IPS-18a (cell line): ENCODE data around the gene NOL4L.

Experiments
- H3K27ac ChIP-seq: one replicate; pipeline ENCODE4 v1.5.1; 2013; ENCODE audit warnings: low read length
- H3K27me3 ChIP-seq: one replicate; pipeline ENCODE4 v1.6.1; 2013; ENCODE audit warnings: mild to moderate bottlenecking, low read length; ENCODE audit not compliant: control insufficient read depth, insufficient read depth
- H3K36me3 ChIP-seq: one replicate; pipeline ENCODE4 v1.6.1; 2013; ENCODE audit warnings: low read depth, low read length; ENCODE audit not compliant: control insufficient read depth
- H3K4me1 ChIP-seq: one replicate; pipeline ENCODE4 v1.6.1; 2013; ENCODE audit warnings: low read depth, low read length; ENCODE audit not compliant: control insufficient read depth
- H3K4me3 ChIP-seq: one replicate; pipeline ENCODE4 v1.5.1; 2013; ENCODE audit warnings: low read length
- H3K9ac ChIP-seq: one replicate; pipeline ENCODE4 v1.6.1; 2013; ENCODE audit warnings: mild to moderate bottlenecking, low read length, moderate library complexity
- H3K9me3 ChIP-seq: one replicate; pipeline ENCODE4 v1.6.1; 2013; ENCODE audit warnings: low read depth, low read length; ENCODE audit not compliant: control insufficient read depth

NOL4L gene

GRCh38 chr20:32454164-32455145 lies 130.7 kb downstream of the NOL4L start:
- peaks cover 8% of the 10 kb centered on the region for H3K4me1 ChIP-seq
- no peaks in the 10 kb centered on the region for H3K9me3 ChIP-seq
- peaks cover 30% of the 10 kb centered on the region for H3K36me3 ChIP-seq
- H3K4me3 ChIP-seq = no peak overlapping the region
- no peak overlapping the region for H3K9ac ChIP-seq
- no peak overlapping the region for H3K27ac ChIP-seq
- H3K27me3 ChIP-seq = no peaks in the 10 kb centered on the region

GRCh38 chr20:32453467-32454163 lies 131.5 kb downstream of the NOL4L start:
- Histone ChIP-seq H3K9me3 (no peaks in the 10 kb centered on the region), H3K4me1 (peaks cover 8% of the 10 kb centered on the region), H3K27ac (no peak overlapping the region), H3K36me3 (peaks cover 30% of the 10 kb centered on the region), H3K4me3 (no peak overlapping the region), H3K9ac (no peak overlapping the region), H3K27me3 (no peaks in the 10 kb centered on the region)

- H3K36me3 ChIP-seq = peaks cover 30% of the 10 kb centered on the region
- H3K9ac ChIP-seq = no peak overlapping the region
- H3K27me3 ChIP-seq = no peaks in the 10 kb centered on the region
- H3K9me3 ChIP-seq = no peaks in the 10 kb centered on the region
- H3K4me3 ChIP-seq = no peak overlapping the region
- H3K27ac ChIP-seq = no peak overlapping the region
- peaks cover 4% of the 10 kb centered on the region for H3K4me1 ChIP-seq
These were observed 132.2 kb downstream of the NOL4L start for GRCh38 chr20:32452776-32453466.

- no peak overlapping the region for H3K9ac ChIP-seq
- no peaks in the 10 kb centered on the region for H3K9me3 ChIP-seq
- H3K4me3 ChIP-seq = no peak overlapping the region
- peaks cover 32% of the 10 kb centered on the region for H3K36me3 ChIP-seq
- no peaks in the 10 kb centered on the region for H3K27me3 ChIP-seq
- H3K27ac ChIP-seq = no peak overlapping the region
- no peaks in the 10 kb centered on the region for H3K4me1 ChIP-seq
These were observed 133.3 kb downstream of the NOL4L start for GRCh38 chr20:32451682-32452461.

DNA sequence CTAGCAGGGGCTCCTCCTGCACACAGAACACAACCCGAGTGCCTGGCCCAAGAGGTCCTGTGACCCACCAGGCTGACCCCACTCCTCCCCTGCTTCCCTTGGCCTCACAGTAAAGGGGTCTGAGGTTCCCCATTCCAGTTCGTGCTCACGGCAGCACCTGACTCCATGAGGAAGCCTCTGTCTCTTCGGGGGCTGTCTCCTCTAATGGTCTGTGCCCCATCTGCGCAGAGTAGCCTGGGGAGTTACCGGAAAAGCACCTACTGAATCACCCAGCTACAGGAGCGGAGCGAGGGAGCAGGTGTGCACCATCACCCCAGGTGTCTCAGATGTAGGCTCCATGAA lies 133.8 kb downstream of the NOL4L start:
- Histone ChIP-seq H3K4me3 (no peak overlapping the region), H3K9me3 (no peaks in the 10 kb centered on the region), H3K27me3 (no peaks in the 10 kb centered on the region), H3K36me3 (peaks cover 32% of the 10 kb centered on the region), H3K27ac (no peak overlapping the region), H3K4me1 (no peaks in the 10 kb centered on the region), H3K9ac (no peak overlapping the region)

DNA sequence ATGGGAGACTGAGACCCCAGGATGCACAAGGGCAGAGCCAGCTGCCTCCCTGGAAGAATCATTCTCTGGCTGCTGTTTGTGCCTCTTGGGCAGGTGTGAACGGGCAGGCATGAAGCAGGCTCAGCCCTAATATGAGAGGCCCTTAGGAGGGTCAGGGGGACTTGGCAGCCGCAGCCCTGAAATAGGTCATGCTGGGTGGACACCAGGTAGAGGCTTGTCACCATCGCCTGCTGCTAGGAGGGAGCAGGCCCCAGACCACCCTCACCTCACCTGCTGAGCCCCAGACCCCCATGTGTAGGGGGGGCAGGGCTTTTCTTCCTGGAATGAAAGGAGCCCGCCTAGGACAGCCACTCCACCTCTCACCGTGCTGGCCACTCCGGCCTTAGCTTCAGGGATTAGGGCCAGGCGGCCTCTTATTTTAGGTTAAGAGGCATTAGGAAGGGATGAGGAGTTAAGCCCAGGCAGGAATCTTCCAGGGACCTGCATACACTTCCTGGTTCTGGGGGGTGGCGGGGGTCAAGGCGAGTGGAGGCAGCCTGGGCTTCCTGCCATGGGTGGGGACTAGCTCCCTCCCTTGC lies 134.6 kb downstream of the NOL4L start:
- Histone ChIP-seq H3K9ac (no peak overlapping the region), H3K4me1 (no peaks in the 10 kb centered on the region), H3K36me3 (peaks cover 32% of the 10 kb centered on the region), H3K27ac (no peak overlapping the region), H3K4me3 (no peak overlapping the region), H3K27me3 (no peaks in the 10 kb centered on the region), H3K9me3 (no peaks in the 10 kb centered on the region)

DNA sequence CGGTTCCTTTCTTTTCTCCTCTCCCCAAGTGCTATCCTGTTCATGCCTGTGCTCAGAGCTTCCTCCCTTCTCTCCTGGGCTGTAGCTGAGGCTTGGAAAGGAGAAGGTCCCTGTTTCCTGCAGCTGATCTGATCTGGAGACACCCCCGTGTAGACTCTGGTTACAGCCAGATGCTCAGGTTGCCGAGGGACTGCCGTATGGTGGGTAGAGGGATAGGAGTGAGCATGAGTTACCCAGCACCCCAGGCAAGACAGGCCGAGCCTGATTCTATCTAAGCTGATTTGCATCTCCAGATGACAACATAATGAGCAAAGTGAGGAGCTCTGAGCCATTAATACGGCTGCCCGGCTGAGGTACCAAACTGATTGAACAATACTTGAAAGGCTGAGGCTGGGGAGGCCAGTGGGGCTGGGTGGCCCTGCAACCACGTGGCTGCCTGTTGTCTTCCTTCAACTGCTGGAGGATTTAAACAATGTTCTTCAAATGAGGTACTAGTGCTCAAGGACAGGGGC lies 135.2 kb downstream of the NOL4L start:
- H3K36me3 ChIP-seq = peaks cover 32% of the 10 kb centered on the region
- no peaks in the 10 kb centered on the region for H3K4me1 ChIP-seq

DNA sequence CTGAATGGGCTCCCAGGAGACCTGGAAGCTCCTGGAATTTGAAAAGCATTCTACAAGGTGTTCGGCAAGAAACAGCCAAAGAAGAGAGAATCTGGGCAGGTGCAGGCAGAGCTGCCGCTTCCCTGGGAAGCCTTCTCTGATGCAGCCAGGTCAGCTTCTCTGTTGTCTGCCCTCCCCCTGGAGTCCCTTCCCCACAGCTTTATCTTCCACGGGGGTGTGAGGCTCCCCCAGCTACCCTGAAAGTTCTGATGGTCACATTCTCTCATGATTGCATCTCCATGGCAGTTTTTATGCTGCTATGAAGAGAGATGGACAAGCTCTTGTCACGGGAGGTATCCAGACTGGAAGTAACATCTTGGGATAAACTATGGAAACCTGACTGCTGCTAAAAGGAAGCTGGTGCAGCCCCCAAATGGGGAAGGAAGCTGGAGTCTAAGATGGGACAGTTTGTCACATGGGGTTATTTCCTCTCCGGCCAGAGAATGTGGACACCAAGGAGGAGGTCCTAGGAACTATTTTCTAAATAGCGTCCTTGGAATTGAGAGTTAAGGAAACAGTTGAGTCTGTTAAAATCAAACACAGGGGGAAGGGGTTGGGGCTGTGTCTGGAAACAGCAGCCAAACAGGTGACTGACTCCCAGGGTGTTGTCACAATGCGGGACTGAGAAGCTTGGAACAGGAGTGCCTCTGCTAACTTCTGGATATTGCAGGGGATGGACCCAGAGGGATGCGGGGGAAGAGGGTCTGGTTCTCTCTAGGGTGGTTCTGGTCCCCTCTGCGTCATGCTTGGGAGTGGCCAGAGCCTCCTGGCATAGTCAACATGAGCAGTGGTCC lies 135.9 kb downstream of the NOL4L start:
- Histone ChIP-seq H3K36me3 (peaks cover 32% of the 10 kb centered on the region), H3K4me1 (no peaks in the 10 kb centered on the region), H3K27ac (no peak overlapping the region), H3K4me3 (no peak overlapping the region), H3K27me3 (no peaks in the 10 kb centered on the region), H3K9me3 (no peaks in the 10 kb centered on the region), H3K9ac (no peak overlapping the region)

More for the DNA sequence above, 135.2 kb downstream of the NOL4L start:
- Histone ChIP-seq H3K27me3 (no peaks in the 10 kb centered on the region), H3K27ac (no peak overlapping the region), H3K4me3 (no peak overlapping the region), H3K9ac (no peak overlapping the region), H3K9me3 (no peaks in the 10 kb centered on the region)

- Histone ChIP-seq H3K27ac (no peak overlapping the region), H3K27me3 (no peaks in the 10 kb centered on the region), H3K4me1 (no peaks in the 10 kb centered on the region), H3K36me3 (peaks cover 29% of the 10 kb centered on the region), H3K9ac (no peak overlapping the region), H3K9me3 (no peaks in the 10 kb centered on the region), H3K4me3 (no peak overlapping the region)
These were observed 136.7 kb downstream of the NOL4L start for GRCh38 chr20:32448306-32449056.
